A673 (cell line): ENCODE data around the gene DIAPH1. TPM values are rescaled to one million over a fixed set of nuclear protein-coding genes. Genes with fewer than 3 reads are reported as not detected.

ENCODE experiments used
- BruUV-seq: library from RNA; stranded (reverse); fragments of 400-500 nt; replicated peaks from 2 replicates; lab custom pipeline; 2021; lab: Mats Ljungman, UMichigan
- CTCF ChIA-PET: fragments of 300-600 bp; sonication (Branson Sonifier 250); formaldehyde crosslinking; loops from one replicate; lab custom pipeline; 2022; ENCODE audit warnings: antibody characterized with exemption; lab: Charles Lee
- POLR2A ChIA-PET: fragments of 300-600 bp; sonication (Branson Sonifier 250); formaldehyde crosslinking; loops from one replicate; lab custom pipeline; 2022; ENCODE audit warnings: antibody characterized with exemption; ENCODE audit not compliant: low non-redundant PET; lab: Charles Lee
- DNase-seq: peaks from one replicate; pipeline ENCODE4 v3.0.0-alpha.2; 2015; ENCODE audit warnings: low spot score
- H3K27ac ChIP-seq: fragments of 200-600 bp; sonication (generic); 2 replicates; pipeline ENCODE4 v1.5.1; 2016; ENCODE audit warnings: mixed run types, low read depth, mild to moderate bottlenecking, mixed read lengths, antibody characterized with exemption, low read length; ENCODE audit not compliant: poor library complexity, severe bottlenecking
- H3K27me3 ChIP-seq: fragments of 200-600 bp; sonication (generic); replicated peaks from 2 replicates; pipeline ENCODE4 v1.6.1; 2017; ENCODE audit warnings: mixed run types, low read depth, mild to moderate bottlenecking, mixed read lengths, antibody characterized with exemption, low read length; ENCODE audit not compliant: insufficient read depth, poor library complexity
- H3K36me3 ChIP-seq: fragments of 200-600 bp; sonication (generic); 2 replicates; pipeline ENCODE4 v1.6.1; 2016; ENCODE audit warnings: mixed run types, mild to moderate bottlenecking, mixed read lengths, antibody characterized with exemption, low read length; ENCODE audit not compliant: insufficient read depth, poor library complexity, severe bottlenecking
- H3K4me1 ChIP-seq: fragments of 200-600 bp; sonication (generic); 2 replicates; pipeline ENCODE4 v1.6.1; 2017; ENCODE audit warnings: mixed run types, mild to moderate bottlenecking, mixed read lengths, antibody characterized with exemption, low read length; ENCODE audit not compliant: insufficient read depth, poor library complexity, severe bottlenecking
- H3K4me3 ChIP-seq: fragments of 200-600 bp; sonication (generic); 2 replicates; pipeline ENCODE4 v1.5.1; 2016; ENCODE audit warnings: low read depth, mixed run types, mild to moderate bottlenecking, mixed read lengths, low read length; ENCODE audit not compliant: poor library complexity, severe bottlenecking
- H3K9me3 ChIP-seq: fragments of 200-600 bp; sonication (generic); 2 replicates; pipeline ENCODE4 v1.6.1; 2016; ENCODE audit warnings: mixed run types, low read depth, mild to moderate bottlenecking, mixed read lengths, antibody characterized with exemption, low read length; ENCODE audit not compliant: poor library complexity, severe bottlenecking
- EZH2 ChIP-seq: fragments of 200-600 bp; sonication (generic); IDR thresholded peaks from 2 replicates; pipeline ENCODE4 v1.6.1; 2017; ENCODE audit warnings: borderline replicate concordance, low read depth, mild to moderate bottlenecking, mixed read lengths, antibody characterized with exemption, low read length; ENCODE audit not compliant: poor library complexity, severe bottlenecking
- intact Hi-C: fragments of 100-400 bp; cut with micrococcal nuclease; formaldehyde crosslinking; loops from one replicate; pipeline ENCODE4 v1.10.0; 2022; ENCODE audit not compliant: unreplicated experiment
- total RNA-seq: library from RNA; stranded (reverse); gene quantifications from 2 replicates; pipeline ENCODE4 v1.2.3, GENCODE V29; 2021
- TF ChIP-seq, protein P1 (sequence below): fragments of 300-800, 200-600 bp; sonication (generic); conservative IDR thresholded peaks from 2 replicates; pipeline ENCODE4 v1.5.1; 2017; ENCODE audit warnings: low read depth, mild to moderate bottlenecking, antibody characterized with exemption, low read length, moderate library complexity, mixed read lengths

DIAPH1 gene
- total RNA-seq, 1 experiment from 2014 or later: 109 TPM

- Histone ChIP-seq H3K36me3 (peaks cover 33% of the 10 kb centered on the region), H3K4me1 (peaks cover 42% of the 10 kb centered on the region), H3K4me3 (peak overlapping the region; percentile 18), H3K27ac (peak overlapping the region; percentile 85), H3K9me3 (no peaks in the 10 kb centered on the region), H3K27me3 (no peaks in the 10 kb centered on the region)
- DNase-seq: no peak
- TF ChIP-seq, protein P1, sequence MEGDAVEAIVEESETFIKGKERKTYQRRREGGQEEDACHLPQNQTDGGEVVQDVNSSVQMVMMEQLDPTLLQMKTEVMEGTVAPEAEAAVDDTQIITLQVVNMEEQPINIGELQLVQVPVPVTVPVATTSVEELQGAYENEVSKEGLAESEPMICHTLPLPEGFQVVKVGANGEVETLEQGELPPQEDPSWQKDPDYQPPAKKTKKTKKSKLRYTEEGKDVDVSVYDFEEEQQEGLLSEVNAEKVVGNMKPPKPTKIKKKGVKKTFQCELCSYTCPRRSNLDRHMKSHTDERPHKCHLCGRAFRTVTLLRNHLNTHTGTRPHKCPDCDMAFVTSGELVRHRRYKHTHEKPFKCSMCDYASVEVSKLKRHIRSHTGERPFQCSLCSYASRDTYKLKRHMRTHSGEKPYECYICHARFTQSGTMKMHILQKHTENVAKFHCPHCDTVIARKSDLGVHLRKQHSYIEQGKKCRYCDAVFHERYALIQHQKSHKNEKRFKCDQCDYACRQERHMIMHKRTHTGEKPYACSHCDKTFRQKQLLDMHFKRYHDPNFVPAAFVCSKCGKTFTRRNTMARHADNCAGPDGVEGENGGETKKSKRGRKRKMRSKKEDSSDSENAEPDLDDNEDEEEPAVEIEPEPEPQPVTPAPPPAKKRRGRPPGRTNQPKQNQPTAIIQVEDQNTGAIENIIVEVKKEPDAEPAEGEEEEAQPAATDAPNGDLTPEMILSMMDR: no peak
- no peak for TF ChIP-seq EZH2
- CTCF ChIA-PET: interaction anchor here (1.0 kb wide), 1 partner anchor 285 kb away, joined by 3 read pairs; the partner anchor contains the start of gene PCDHB14
- BruUV-seq: no TSS peak
- intact Hi-C loops: no loop called here
- POLR2A ChIA-PET: no interaction called here
Measured at GRCh38 chr5:141508440-141508797, 110.4 kb downstream of the DIAPH1 start.

GRCh38 chr5:141507387-141508091 is 111.3 kb downstream of the DIAPH1 start:
- no TSS peak for BruUV-seq
- CTCF ChIA-PET: interaction anchor here (1.0 kb wide), 1 partner anchor 284 kb away, joined by 3 read pairs; the partner anchor contains the start of gene PCDHB14

GRCh38 chr5:141506381-141507155 is 112.2 kb downstream of the DIAPH1 start:
- CTCF ChIA-PET: no interaction called here
- Histone ChIP-seq H3K36me3 (peaks cover 30% of the 10 kb centered on the region), H3K4me1 (peaks cover 35% of the 10 kb centered on the region), H3K9me3 (no peaks in the 10 kb centered on the region), H3K4me3 (no peak overlapping the region), H3K27ac (peak overlapping the region; percentile 85), H3K27me3 (no peaks in the 10 kb centered on the region)
- POLR2A ChIA-PET: no interaction called here
- intact Hi-C loops: no loop called here
- no peak for TF ChIP-seq EZH2
- TF ChIP-seq, protein P1: no peak
- no TSS peak for BruUV-seq
- DNase-seq: no peak

More at GRCh38 chr5:141507387-141508091, 111.3 kb downstream of the DIAPH1 start:
- no peak for DNase-seq
- intact Hi-C loops: no loop called here
- H3K9me3 ChIP-seq: no peaks in the 10 kb centered on the region
- no peak overlapping the region for H3K4me3 ChIP-seq
- TF ChIP-seq, protein P1: no peak
- TF ChIP-seq EZH2: no peak
- POLR2A ChIA-PET: no interaction called here
- peaks cover 36% of the 10 kb centered on the region for H3K36me3 ChIP-seq
- H3K27me3 ChIP-seq: no peaks in the 10 kb centered on the region
- peak overlapping the region; percentile 85 for H3K27ac ChIP-seq
- H3K4me1 ChIP-seq: peaks cover 36% of the 10 kb centered on the region
